ENCODE results near the gene HS3ST3A1.

Gene HS3ST3A1

DNA sequence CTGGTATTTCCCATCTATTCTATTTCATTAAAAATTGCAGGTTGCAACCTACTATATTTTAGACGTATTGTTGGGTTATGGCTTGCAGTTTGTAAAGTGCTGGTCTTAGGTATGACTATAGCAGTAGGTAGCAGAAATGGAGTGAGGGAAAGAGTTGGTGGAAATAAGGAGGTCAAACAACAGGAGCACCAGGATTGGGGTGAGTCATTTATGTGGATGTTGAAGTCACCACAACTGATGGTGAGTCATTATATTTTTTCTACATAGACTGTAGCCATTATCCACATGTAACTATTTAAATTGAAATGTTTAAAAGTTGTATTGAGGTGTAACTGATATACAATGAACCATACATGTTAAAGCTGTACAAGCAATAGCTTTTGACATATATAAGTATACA lies 25.0 kb upstream of the HS3ST3A1 start:
- no peak for DNase-seq (ENCODE audit: insufficient read length, low spot score)
- FAIRE-seq, result no peak
- TF ChIP-seq, protein P1, sequence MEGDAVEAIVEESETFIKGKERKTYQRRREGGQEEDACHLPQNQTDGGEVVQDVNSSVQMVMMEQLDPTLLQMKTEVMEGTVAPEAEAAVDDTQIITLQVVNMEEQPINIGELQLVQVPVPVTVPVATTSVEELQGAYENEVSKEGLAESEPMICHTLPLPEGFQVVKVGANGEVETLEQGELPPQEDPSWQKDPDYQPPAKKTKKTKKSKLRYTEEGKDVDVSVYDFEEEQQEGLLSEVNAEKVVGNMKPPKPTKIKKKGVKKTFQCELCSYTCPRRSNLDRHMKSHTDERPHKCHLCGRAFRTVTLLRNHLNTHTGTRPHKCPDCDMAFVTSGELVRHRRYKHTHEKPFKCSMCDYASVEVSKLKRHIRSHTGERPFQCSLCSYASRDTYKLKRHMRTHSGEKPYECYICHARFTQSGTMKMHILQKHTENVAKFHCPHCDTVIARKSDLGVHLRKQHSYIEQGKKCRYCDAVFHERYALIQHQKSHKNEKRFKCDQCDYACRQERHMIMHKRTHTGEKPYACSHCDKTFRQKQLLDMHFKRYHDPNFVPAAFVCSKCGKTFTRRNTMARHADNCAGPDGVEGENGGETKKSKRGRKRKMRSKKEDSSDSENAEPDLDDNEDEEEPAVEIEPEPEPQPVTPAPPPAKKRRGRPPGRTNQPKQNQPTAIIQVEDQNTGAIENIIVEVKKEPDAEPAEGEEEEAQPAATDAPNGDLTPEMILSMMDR (IDR thresholded peaks at IDR 0.05; ENCODE audit: insufficient read depth, missing control alignments), result no peak

DNA sequence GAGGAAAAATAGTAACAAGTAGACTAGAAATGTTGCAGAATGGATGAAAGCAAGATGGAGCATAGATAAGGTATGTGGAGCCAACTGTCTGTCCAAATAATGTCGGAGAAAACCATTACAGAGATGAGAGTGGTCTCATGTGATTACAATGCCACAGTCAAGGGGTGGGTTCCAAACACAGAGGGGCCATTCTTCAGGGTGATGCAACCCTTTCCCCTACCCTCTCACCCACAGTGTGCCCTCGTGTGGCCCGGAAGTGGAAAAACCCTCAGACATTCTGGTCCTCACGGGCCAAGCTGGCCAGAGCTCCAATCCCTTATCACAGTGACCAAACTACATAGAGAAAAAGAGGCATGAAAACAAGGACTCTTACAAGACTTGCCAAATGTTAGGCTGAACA lies 17.7 kb upstream of the HS3ST3A1 start:
- TF ChIP-seq, protein P1 (IDR thresholded peaks at IDR 0.05; ENCODE audit: insufficient read depth, missing control alignments), result no peak
- FAIRE-seq (no peak), DNase-seq (ENCODE audit: insufficient read length, low spot score) (no peak)

DNA sequence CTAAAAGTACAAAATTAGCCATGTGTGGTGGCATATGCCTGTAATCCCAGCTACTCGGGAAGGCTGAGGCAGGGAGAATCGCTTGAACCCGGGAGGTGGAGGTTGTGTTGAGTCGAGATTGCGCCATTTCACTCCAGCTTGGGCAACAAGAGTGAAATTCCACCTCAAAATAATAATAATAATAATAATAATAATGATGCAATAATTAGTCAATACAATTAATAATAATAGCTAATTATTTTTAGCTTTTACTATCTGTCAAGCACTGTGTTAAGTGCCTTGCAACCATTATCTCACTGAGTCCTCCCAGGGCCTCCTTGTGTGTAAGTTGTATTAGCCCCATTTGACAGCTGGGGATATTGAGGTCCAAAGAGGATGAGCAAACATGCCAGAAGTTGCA lies 14.3 kb upstream of the HS3ST3A1 start:
- FAIRE-seq (no peak), DNase-seq (ENCODE audit: insufficient read length, low spot score) (no peak)
- TF ChIP-seq, protein P1 (IDR thresholded peaks at IDR 0.05; ENCODE audit: insufficient read depth, missing control alignments), result no peak

DNA sequence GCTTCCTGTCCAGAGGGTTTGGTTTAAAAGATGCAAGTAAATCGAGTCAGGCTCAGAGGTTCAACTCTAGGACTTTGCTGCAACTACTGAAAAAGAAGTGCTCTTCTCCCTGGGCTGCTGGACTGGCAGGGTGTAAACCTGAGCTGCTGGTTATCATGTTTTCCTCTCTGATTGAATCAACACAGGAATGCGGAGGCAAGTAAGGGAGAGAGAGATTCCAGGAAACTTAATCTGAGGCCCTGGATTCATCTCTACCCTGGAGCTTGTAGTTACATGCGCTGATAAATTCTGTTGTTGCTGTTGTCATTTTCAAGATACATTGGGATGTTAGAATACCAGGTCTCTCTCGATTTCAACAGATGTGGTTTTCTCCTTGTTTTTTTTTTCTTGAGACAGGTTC lies 8.2 kb upstream of the HS3ST3A1 start:
- TF ChIP-seq, protein P1 (IDR thresholded peaks at IDR 0.05; ENCODE audit: insufficient read depth, missing control alignments), result no peak
- DNase-seq (ENCODE audit: insufficient read length, low spot score), result no peak
- no peak for FAIRE-seq

DNA sequence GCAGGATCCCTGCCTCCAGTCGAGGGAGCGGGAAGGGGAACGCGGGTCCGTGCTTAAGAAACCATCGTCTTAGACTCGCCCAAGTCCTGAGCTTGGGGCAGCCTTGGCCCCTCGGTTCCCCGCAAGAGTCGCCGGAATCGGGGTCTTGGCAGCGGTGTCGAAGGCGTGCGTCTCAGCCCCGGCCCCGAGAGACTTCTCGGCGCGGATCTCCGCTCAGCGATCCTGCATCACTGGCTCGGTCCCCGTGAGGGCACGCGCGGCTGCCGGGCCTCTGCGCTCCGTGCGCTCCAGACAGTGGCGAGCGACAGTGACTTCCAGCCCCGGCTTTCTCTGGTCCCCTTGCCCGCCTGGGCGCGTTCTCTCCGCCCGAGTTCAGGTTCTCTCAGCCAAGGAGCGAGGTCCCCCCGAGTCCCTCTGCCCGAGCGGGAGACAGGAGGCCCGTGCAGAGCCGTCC lies 380 bp downstream of the HS3ST3A1 start:
- TF ChIP-seq, protein P1 (IDR thresholded peaks at IDR 0.05; ENCODE audit: insufficient read depth, missing control alignments), result no peak
- DNase-seq (ENCODE audit: insufficient read length, low spot score) (no peak), FAIRE-seq (no peak)

DNA sequence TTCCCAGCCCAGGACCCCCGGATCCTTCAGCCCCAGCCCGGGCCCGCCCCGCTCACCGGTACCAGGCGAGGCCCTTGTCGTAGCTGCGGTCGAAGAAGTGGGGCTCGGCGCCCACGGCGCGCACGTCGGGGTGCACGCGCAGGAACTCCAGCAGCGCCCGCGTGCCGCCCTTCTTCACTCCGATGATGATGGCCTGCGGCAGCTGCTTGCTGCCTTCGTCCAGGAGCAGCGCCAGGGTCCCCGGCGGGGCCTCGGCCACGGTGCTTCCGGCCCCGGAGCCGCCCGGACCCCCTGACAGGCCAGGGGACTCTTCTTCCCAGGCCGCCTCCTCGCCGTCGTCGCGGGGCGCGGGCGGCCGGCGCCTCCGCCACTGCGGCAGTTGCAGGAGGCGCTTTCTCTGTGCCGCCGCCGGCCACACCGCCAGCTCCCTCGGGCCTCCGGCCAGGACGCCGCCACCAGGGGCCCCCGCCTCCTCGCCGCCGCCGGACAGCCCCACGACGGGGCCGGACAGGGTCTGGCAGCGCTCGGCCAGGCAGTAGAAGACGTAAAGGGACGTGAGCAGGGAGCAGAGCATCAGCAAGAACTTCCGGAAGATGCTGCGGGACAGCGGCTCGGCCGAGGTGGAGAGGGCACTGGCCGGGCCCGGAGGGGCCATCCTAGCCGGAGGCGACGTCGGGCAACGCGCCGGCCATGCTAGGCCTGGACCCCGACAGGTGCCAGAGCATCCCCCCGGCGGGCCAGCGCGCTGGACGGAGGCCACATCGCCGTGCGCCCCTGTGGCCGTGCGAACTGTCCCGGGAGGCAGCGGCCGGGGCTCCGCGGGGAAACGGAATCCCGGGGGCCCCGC lies 1.0 kb downstream of the HS3ST3A1 start:
- FAIRE-seq (no peak), DNase-seq (ENCODE audit: insufficient read length, low spot score) (no peak)

More for the DNA sequence above, 1.0 kb downstream of the HS3ST3A1 start:
- TF ChIP-seq, protein P1 (IDR thresholded peaks at IDR 0.05; ENCODE audit: insufficient read depth, missing control alignments), result no peak

Measured in D721Med (cell line).